Measurements from ENCODE around the gene MEGF8.

The MEGF8 gene

GRCh38 chr19:42392165-42392564 is 66.7 kb downstream of the MEGF8 start:
- DNase-seq = no peak

GRCh38 chr19:42394751-42395150 is 69.3 kb downstream of the MEGF8 start:
- no peak for DNase-seq

- peak; percentile 100 for DNase-seq
These were observed 71.2 kb downstream of the MEGF8 start for GRCh38 chr19:42396381-42397262.

- no peak for DNase-seq
These were observed 72.1 kb downstream of the MEGF8 start for GRCh38 chr19:42397263-42398166.

- DNase-seq = no peak
These were observed 75.0 kb downstream of the MEGF8 start for GRCh38 chr19:42400404-42400803.

GRCh38 chr19:42401365-42402303 is 76.2 kb downstream of the MEGF8 start:
- peak; percentile 86 for DNase-seq

GRCh38 chr19:42402376-42403116 is 77.1 kb downstream of the MEGF8 start:
- no peak for DNase-seq

GRCh38 chr19:42403586-42403985 is 78.2 kb downstream of the MEGF8 start:
- no peak for DNase-seq

- DNase-seq = no peak
These were observed 80.7 kb downstream of the MEGF8 start for GRCh38 chr19:42406111-42406510.

GRCh38 chr19:42407085-42407815 is 81.8 kb downstream of the MEGF8 start:
- no peak for DNase-seq

GRCh38 chr19:42407816-42408175 is 82.4 kb downstream of the MEGF8 start:
- DNase-seq = no peak

GRCh38 chr19:42409477-42409876 is 84.0 kb downstream of the MEGF8 start:
- no peak for DNase-seq

GRCh38 chr19:42410371-42410770 is 84.9 kb downstream of the MEGF8 start:
- DNase-seq = no peak

GRCh38 chr19:42411581-42412178 is 86.2 kb downstream of the MEGF8 start:
- DNase-seq = no peak

- no peak for DNase-seq
These were observed 86.8 kb downstream of the MEGF8 start for GRCh38 chr19:42412227-42412626.

- DNase-seq = no peak
These were observed 87.2 kb downstream of the MEGF8 start for GRCh38 chr19:42412661-42413076.

GRCh38 chr19:42419309-42419708 is 93.9 kb downstream of the MEGF8 start:
- DNase-seq = no peak

GRCh38 chr19:42420055-42420544 is 94.7 kb downstream of the MEGF8 start:
- DNase-seq = no peak

- DNase-seq = no peak
These were observed 95.7 kb downstream of the MEGF8 start for GRCh38 chr19:42421101-42421500.

GRCh38 chr19:42421591-42422031 is 96.2 kb downstream of the MEGF8 start:
- no peak for DNase-seq

All from right hindlimb (tissue), 1 donor.